HUES64 (cell line): ENCODE measurements around the gene CARD10.
"Not testable (repeated sequence)": the region's sequence is repeated elsewhere in the genome, so short reads cannot be mapped to it uniquely, and the experiment has no call there.

Experiments
- H3K27ac ChIP-seq: 2 replicates; pipeline ENCODE4 v1.7.0; 2013; ENCODE audit warnings: low read depth, low read length, inconsistent platforms
- H3K27me3 ChIP-seq: 2 replicates; pipeline ENCODE4 v1.6.1; 2013; ENCODE audit warnings: mild to moderate bottlenecking, low read length; ENCODE audit not compliant: insufficient read depth
- H3K36me3 ChIP-seq: 2 replicates; pipeline ENCODE4 v1.6.1; 2013; ENCODE audit warnings: mild to moderate bottlenecking, low read length; ENCODE audit not compliant: insufficient read depth
- H3K4me1 ChIP-seq: 2 replicates; pipeline ENCODE4 v1.6.1; 2013; ENCODE audit warnings: mild to moderate bottlenecking, low read length, moderate library complexity; ENCODE audit not compliant: insufficient read depth
- H3K4me3 ChIP-seq: 2 replicates; pipeline ENCODE4 v1.5.1; 2013; ENCODE audit warnings: mild to moderate bottlenecking, low read length, moderate library complexity
- H3K9ac ChIP-seq: 2 replicates; pipeline ENCODE4 v1.6.1; 2013; ENCODE audit warnings: mild to moderate bottlenecking, low read depth, low read length
- H3K9me3 ChIP-seq: 2 replicates; pipeline ENCODE4 v1.6.1; 2013; ENCODE audit warnings: low read depth, low read length; ENCODE audit not compliant: insufficient read depth
- WGBS: fragments of 150-250, 120-280 bp; methylation state at CpG from one replicate; pipeline ENCODE4 v1.1.7; 2013; ENCODE audit warnings: missing lambda C conversion rate; 5-methylcytosine and 5-hydroxymethylcytosine counted together

The CARD10 gene

DNA sequence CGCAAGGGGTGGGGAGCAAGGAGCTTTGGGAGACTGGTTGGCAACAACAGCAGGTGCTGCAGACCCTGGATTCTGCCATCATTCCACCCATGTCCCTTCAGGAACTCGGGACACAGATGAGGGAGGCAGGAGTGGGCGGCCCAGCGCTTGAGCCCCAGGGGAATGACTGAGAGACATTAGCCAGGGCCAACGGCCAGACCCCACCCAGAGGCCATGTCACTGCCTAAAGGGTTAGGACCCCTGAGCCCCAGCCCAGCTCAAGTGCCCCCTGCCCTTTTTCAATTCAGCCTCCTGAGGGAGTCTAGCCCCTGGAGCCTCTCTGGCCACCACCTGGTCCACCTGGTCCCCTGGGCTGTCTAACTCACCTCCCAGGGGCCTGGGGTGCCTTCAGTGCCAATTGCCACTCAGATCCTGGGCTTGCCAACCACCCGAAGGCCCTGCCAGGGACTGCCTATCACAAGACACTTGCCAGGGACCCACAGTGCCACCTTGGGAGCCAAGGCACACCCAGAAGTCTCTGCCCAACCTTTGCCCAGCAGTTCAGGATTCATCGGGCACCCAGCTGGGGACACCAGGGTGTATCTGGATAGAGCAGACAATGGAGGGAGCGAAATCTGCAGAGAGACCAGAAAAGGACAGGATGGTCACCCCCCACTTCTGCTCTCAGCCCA is 49.7 kb downstream of the CARD10 start:
- WGBS = 89% methylated on average over 8 of the region's 8 CpGs
- H3K36me3 ChIP-seq = no peaks in the 10 kb centered on the region

GRCh38 chr22:37468201-37468695 is 51.0 kb downstream of the CARD10 start:
- H3K36me3 ChIP-seq = not testable (repeated sequence)
- WGBS = 93% methylated on average over 14 of the region's 14 CpGs

More for the DNA sequence above, 49.7 kb downstream of the CARD10 start:
- no peak overlapping the region for H3K27ac ChIP-seq
- H3K9me3 ChIP-seq = no peaks in the 10 kb centered on the region
- H3K4me3 ChIP-seq = no peak overlapping the region
- no peaks in the 10 kb centered on the region for H3K27me3 ChIP-seq
- H3K4me1 ChIP-seq = no peaks in the 10 kb centered on the region
- no peak overlapping the region for H3K9ac ChIP-seq

DNA sequence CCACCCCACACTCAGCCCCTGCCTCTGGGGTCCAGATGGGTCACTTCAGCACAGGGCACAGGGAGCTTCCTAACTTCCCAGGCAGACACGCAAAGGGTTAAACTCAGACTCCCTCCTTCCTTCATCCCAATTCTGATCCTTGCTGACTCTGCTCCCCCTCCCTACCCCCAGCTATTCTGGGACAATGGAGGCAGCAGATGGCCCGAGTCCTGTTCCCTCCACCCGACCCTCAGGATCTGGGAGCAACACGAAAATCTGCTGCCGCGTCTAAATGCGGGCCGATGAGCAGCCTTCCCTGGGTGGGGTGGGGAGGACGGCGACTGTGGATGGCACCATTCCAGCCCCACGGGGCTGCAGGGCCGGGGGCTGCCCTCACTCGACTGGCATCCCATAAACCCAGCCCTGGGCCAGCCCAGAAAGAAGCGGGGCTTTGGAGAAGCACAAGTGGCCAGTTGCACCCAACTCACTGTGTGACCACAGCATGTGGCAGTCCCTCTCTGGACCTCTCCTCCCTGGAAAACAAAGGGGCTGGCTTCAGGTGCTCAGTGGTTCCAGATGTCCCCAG is 51.7 kb downstream of the CARD10 start:
- H3K4me3 ChIP-seq = no peak overlapping the region
- no peaks in the 10 kb centered on the region for H3K36me3 ChIP-seq
- no peak overlapping the region for H3K9ac ChIP-seq
- no peaks in the 10 kb centered on the region for H3K9me3 ChIP-seq
- H3K27ac ChIP-seq = no peak overlapping the region
- no peaks in the 10 kb centered on the region for H3K4me1 ChIP-seq
- H3K27me3 ChIP-seq = no peaks in the 10 kb centered on the region
- WGBS = 74% methylated on average over 14 of the region's 14 CpGs

More at GRCh38 chr22:37468201-37468695, 51.0 kb downstream of the CARD10 start:
- not testable (repeated sequence) for H3K9ac ChIP-seq, H3K4me3 ChIP-seq, H3K4me1 ChIP-seq, H3K27ac ChIP-seq, H3K9me3 ChIP-seq, H3K27me3 ChIP-seq

- H3K9me3 ChIP-seq = no peaks in the 10 kb centered on the region
- WGBS = 78% methylated on average over 4 of the region's 4 CpGs
- no peaks in the 10 kb centered on the region for H3K27me3 ChIP-seq
- no peaks in the 10 kb centered on the region for H3K4me1 ChIP-seq
- H3K4me3 ChIP-seq = no peak overlapping the region
- no peak overlapping the region for H3K27ac ChIP-seq
- no peaks in the 10 kb centered on the region for H3K36me3 ChIP-seq
- H3K9ac ChIP-seq = no peak overlapping the region
Observed at GRCh38 chr22:37464181-37464580, 55.0 kb downstream of the CARD10 start.

- no peak overlapping the region for H3K4me3 ChIP-seq
- H3K27me3 ChIP-seq = no peaks in the 10 kb centered on the region
- WGBS = 6% methylated on average over 4 of the region's 5 CpGs
- no peak overlapping the region for H3K9ac ChIP-seq
- no peaks in the 10 kb centered on the region for H3K9me3 ChIP-seq
- H3K4me1 ChIP-seq = no peaks in the 10 kb centered on the region
- no peak overlapping the region for H3K27ac ChIP-seq
- H3K36me3 ChIP-seq = no peaks in the 10 kb centered on the region
Observed at GRCh38 chr22:37462983-37463382, 56.2 kb downstream of the CARD10 start.

GRCh38 chr22:37462436-37462835 is 56.8 kb downstream of the CARD10 start:
- H3K27me3 ChIP-seq = no peaks in the 10 kb centered on the region
- no peaks in the 10 kb centered on the region for H3K4me1 ChIP-seq
- H3K9ac ChIP-seq = no peak overlapping the region
- WGBS = 79% methylated on average over 5 of the region's 5 CpGs
- H3K9me3 ChIP-seq = no peaks in the 10 kb centered on the region
- no peak overlapping the region for H3K27ac ChIP-seq
- no peaks in the 10 kb centered on the region for H3K36me3 ChIP-seq
- no peak overlapping the region for H3K4me3 ChIP-seq

GRCh38 chr22:37461961-37462360 is 57.3 kb downstream of the CARD10 start:
- no peaks in the 10 kb centered on the region for H3K9me3 ChIP-seq

GRCh38 chr22:37460684-37461083 is 58.5 kb downstream of the CARD10 start:
- H3K4me1 ChIP-seq = 0 out of 2 replicates have a peak, but pooled peaks cover 2% of the 10 kb centered on the region
- H3K36me3 ChIP-seq = no peaks in the 10 kb centered on the region
- H3K27me3 ChIP-seq = no peaks in the 10 kb centered on the region
- WGBS = 94% methylated on average over 3 of the region's 3 CpGs
- no peak overlapping the region for H3K27ac ChIP-seq
- no peak overlapping the region for H3K9ac ChIP-seq
- H3K9me3 ChIP-seq = no peaks in the 10 kb centered on the region
- no peak overlapping the region for H3K4me3 ChIP-seq

More at GRCh38 chr22:37461961-37462360, 57.3 kb downstream of the CARD10 start:
- Histone ChIP-seq H3K4me1 (no peaks in the 10 kb centered on the region), H3K9ac (no peak overlapping the region), H3K27me3 (no peaks in the 10 kb centered on the region), H3K27ac (no peak overlapping the region), H3K4me3 (no peak overlapping the region), H3K36me3 (no peaks in the 10 kb centered on the region)
- 60% methylated on average over 6 of the region's 6 CpGs for WGBS

GRCh38 chr22:37459206-37459605 is 60.0 kb downstream of the CARD10 start:
- H3K9me3 ChIP-seq = no peaks in the 10 kb centered on the region
- H3K4me1 ChIP-seq = 0 out of 2 replicates have a peak, but pooled peaks cover 5% of the 10 kb centered on the region
- H3K9ac ChIP-seq = no peak overlapping the region
- H3K27ac ChIP-seq = no peak overlapping the region
- no peaks in the 10 kb centered on the region for H3K36me3 ChIP-seq
- no peak overlapping the region for H3K4me3 ChIP-seq
- 84% methylated on average over 7 of the region's 9 CpGs for WGBS
- H3K27me3 ChIP-seq = no peaks in the 10 kb centered on the region

- Histone ChIP-seq H3K36me3 (no peaks in the 10 kb centered on the region), H3K9me3 (no peaks in the 10 kb centered on the region), H3K27me3 (no peaks in the 10 kb centered on the region), H3K4me1 (0 out of 2 replicates have a peak, but pooled peaks cover 5% of the 10 kb centered on the region), H3K4me3 (no peak overlapping the region), H3K27ac (no peak overlapping the region), H3K9ac (no peak overlapping the region)
- WGBS = 39% methylated on average over 4 of the region's 4 CpGs
Observed at GRCh38 chr22:37457093-37457893, 61.9 kb downstream of the CARD10 start.

- Histone ChIP-seq H3K4me3 (no peak overlapping the region), H3K36me3 (no peaks in the 10 kb centered on the region), H3K27ac (no peak overlapping the region), H3K9me3 (no peaks in the 10 kb centered on the region), H3K9ac (no peak overlapping the region), H3K4me1 (0 out of 2 replicates have a peak, but pooled peaks cover 5% of the 10 kb centered on the region), H3K27me3 (no peaks in the 10 kb centered on the region)
- 83% methylated on average over 17 of the region's 17 CpGs for WGBS
Observed at GRCh38 chr22:37456346-37456745, 62.9 kb downstream of the CARD10 start.
